HG03558 (cell line): ENCODE results near the gene PCCA.
A peak's percentile ranks its signal among the peaks of the same experiment; 100 is the strongest.
"Not testable (repeated sequence)": the region's sequence is repeated elsewhere in the genome, so short reads cannot be mapped to it uniquely, and the experiment has no call there.

ENCODE experiments used
- ATAC-seq: cut with Tn5 transposase; IDR thresholded peaks from one replicate; pipeline ENCODE4 v1.9.1; 2021; ENCODE audit warnings: moderate number of reproducible peaks; ENCODE audit not compliant: unreplicated experiment; ENCODE audit errors: extremely low read depth

PCCA gene

DNA sequence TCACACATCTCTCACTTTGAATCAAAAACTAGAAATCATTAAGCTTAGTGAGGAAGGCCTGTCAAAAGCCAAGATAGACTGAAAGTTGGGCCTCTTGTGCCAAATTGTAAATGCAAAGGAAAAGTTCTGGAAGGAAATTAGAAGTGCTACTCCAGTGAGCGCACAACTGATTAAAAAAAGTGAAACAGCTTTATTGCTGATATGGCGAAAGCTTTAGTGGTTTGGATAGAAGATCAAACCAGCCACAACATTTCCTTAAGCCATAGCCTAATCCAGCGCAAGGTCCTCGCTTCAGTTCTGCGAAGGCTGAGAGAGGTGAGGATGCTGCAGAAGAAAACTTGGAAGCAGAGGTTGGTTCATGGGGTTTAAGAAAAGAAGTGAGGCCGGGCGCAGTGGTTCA, 7.6 kb downstream of the PCCA start:
- ATAC-seq = no peak

- ATAC-seq = no peak
Observed at GRCh38 chr13:100097821-100098220, 8.9 kb downstream of the PCCA start.

GRCh38 chr13:100098445-100099116, 9.7 kb downstream of the PCCA start:
- ATAC-seq = no peak

GRCh38 chr13:100099117-100099445, 10.2 kb downstream of the PCCA start:
- not testable (repeated sequence) for ATAC-seq

GRCh38 chr13:100100115-100100879, 11.4 kb downstream of the PCCA start:
- ATAC-seq = no peak

GRCh38 chr13:100102042-100102441, 13.1 kb downstream of the PCCA start:
- no peak for ATAC-seq

- no peak for ATAC-seq
Observed at GRCh38 chr13:100106005-100106404, 17.1 kb downstream of the PCCA start.

GRCh38 chr13:100106705-100107104, 17.8 kb downstream of the PCCA start:
- no peak for ATAC-seq

DNA sequence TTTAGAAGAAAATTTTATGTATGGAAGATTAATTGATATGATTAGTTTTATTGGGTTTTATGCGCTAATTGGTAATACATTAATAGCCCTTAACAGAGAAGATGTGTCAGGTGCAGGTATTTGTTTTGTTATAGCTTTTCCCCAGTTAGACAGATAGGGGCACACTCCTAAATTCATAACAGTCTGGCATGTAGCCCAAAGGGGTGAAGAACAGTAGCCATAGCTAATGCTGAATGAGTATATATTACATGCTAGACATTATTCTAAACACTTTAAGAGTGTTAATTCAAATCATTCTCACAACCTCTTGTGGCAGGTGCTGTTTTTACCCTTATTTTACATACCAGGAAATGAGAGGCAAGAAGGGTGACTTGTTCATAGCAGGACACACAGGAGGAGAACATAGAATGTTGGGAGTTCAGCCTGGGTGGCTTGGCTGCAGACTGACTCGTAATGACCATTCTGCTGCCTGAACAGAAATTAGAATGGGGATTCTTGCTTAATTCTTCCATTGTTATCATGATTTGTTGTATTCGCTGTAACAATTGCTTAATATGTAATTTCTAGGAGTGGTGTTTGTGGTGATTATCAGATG, 20.1 kb downstream of the PCCA start:
- no peak for ATAC-seq

DNA sequence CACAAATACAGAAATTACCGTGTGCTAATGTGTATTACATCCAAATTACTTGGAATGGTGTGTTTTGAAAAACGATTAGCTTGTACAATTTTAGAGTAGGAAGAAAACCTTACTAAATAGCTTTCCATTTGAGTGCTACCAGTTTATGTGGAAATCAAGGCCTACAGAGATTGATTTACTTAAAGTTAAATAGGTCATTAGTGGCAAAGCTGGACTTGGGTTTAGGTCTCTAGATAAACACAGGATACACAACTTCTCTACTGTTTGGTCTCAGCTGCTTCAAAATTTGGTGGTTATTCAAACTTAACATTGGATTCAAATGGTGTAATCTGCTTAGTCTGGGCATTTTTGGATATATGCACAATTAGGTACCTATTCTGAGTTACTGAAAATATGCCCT, 21.4 kb downstream of the PCCA start:
- ATAC-seq = no peak

- no peak for ATAC-seq
Observed at GRCh38 chr13:100112186-100112838, 23.4 kb downstream of the PCCA start.

DNA sequence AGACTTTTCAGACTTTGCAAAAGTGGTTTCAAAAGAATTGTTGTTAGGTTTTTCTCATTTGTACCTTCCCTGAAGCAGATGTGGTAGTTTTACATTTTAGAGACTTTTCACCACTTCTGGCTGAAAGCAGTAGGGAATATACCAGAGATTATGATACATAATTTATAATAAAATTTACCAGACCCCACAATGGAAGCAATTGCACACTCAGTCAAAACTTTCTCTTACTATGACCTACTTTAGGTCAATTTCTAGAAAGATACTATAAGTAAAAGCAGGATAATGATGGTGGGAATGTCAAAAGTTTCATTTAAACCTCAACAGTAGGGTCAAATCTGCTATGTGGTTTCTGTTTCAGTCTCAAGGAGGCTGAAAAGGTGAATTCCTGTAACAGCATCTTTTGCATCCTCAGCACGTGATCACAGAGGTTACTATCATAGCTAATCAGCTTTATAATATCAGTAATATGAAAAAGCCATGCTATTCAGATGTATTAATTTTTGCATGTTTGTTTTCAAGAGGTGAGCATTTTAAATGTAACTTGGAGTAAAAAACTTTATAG, 26.9 kb downstream of the PCCA start:
- ATAC-seq = no peak

DNA sequence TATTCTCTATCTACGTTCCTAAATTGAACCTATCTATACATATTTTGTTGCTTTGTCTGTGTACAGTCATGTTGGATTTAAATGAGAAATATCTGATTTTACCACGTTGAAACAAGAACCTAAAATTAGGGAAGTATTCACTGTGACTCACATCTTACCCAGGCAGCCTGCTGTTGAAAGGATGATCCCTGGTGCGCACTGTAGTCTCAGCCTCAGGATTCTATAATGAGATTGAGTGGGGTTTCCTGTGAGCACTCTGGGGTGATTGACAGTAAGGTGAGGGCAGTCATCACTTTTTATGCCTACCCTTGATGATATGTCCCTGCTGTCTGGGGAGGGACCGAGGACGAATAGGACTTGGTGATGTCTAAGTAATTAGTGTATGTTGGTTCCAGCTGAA, 35.4 kb downstream of the PCCA start:
- no peak for ATAC-seq

DNA sequence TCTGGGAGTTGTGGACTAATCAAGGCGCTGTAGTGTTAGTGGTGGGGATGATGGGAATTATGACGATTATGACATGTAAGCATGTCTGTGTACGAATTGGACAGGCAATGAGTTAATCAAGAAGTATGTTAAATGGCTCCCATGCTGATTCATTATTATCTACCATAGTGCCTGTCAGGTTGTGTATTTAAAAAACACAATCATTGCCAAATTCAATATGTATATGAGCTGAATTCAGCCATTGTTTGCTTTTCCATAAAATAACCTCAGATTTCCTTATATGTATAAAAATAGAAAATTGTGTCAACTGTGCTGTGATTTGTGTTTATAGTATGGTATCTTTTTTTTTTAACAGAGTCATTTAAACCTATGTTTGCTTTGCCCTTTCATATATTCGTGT, 37.1 kb downstream of the PCCA start:
- ATAC-seq = no peak

- ATAC-seq = no peak
Observed at GRCh38 chr13:100128373-100128772, 39.5 kb downstream of the PCCA start.

- no peak for ATAC-seq
Observed at GRCh38 chr13:100128838-100129237, 39.9 kb downstream of the PCCA start.

- peak; percentile 73 for ATAC-seq
Observed at GRCh38 chr13:100129605-100130004, 40.7 kb downstream of the PCCA start.

DNA sequence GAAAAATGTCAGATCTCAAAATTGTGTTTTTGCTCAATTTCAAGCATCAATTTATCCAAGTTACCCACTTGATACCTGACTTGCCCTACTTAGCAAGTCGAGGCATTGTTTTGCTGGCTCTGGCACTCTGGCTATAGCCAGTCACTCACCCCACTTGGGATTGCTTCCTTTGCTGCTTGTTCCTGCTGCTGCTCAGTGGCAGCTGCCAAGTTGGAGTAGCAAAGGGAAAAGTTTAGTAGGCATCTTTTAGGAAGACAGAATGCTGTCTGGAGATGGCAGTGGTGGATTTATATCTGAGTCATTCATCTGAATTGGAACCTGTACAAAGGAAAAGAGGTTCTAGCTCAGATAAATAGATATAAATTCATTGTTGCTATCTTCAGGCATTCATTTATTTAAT, 41.2 kb downstream of the PCCA start:
- ATAC-seq = no peak

DNA sequence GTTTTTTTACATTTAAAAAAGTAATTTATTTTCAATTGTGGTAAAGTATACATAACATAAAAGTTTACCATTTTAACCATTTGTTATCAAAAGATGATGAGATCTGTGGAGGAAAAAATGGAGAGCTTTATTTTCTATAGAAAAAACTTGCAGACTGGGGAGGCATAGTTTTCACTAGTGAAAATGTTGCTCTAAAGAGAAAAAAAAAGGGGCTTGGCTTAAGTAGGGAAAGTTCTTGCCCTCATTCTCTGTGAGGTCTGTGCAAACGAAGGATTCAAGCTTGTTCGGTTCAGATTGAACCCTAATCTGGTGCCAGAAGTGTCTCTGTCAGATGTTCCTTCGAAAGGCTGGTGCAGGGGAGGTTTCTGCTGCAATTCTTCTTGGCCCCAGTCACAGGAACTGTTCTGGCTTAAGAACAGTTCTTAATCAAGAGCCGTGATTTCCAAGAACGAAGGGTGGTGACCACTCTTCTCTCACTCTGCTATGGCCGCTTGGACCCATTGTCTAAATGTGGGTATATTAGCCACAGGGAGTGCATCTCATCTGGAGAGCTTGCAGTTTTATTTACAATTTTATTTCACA, 42.1 kb downstream of the PCCA start:
- ATAC-seq = no peak

DNA sequence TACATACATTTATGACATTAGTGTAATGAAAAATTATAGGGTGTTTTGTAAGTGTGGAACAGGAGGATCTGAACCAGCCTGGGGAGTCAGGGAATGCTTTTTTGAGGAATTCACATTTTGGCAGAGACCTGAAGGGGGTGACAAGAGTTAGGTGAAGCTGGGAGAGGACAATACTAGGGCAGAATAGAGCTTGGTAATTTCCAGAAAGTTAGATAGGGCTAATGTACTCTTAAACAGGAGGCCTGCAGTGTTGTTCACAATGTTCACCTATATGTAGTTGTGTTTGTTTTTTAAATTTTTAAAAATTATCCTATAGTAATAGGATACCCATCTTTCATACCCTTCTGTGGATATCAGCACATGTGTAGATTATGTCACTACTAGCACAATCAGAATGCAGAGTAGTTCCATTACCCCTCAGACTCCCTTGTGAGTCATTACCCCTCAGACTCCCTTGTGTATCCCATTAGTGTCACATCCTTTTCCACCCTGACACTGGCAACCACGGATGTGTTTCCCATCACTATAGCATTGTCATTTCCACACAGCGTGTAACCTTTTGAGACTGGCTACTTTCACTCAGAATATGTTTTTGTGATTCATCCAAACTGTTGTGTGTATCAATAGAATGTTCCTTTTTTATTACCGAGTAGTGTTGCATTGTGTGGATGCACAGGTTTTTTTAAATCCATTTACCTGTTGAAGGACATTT, 43.1 kb downstream of the PCCA start:
- no peak for ATAC-seq
